Activated CD4-positive, alpha-beta T cell treated with anti-CD3 and anti-CD28 coated beads, Interleukin-2, amount 10 ng/mL, durations not matched to agents 7 days and 5 days (primary cell): Measurements from ENCODE around the gene GLIPR2. TPM values are rescaled to one million over a fixed set of nuclear protein-coding genes. Genes with fewer than 3 reads are reported as not detected.
"Not testable (repeated sequence)": the region's sequence is repeated elsewhere in the genome, so short reads cannot be mapped to it uniquely, and the experiment has no call there.

Experiments used
- CTCF ChIA-PET: fragments of 350-600 bp; sonication (Branson Sonifier 250); formaldehyde crosslinking; loops from one replicate; lab custom pipeline; 2021; ENCODE audit warnings: antibody characterized with exemption; lab: Charles Lee
- POLR2A ChIA-PET: fragments of 350-600 bp; sonication (Branson Sonifier 250); formaldehyde crosslinking; loops from one replicate; lab custom pipeline; 2021; ENCODE audit warnings: antibody characterized with exemption; lab: Charles Lee
- DNase-seq: peaks from one replicate; pipeline ENCODE4 v3.0.0-alpha.2; 2020
- H3K27ac Mint-ChIP-seq: one replicate; pipeline ENCODE4 v1.8.0; 2021; ENCODE audit warnings: mild to moderate bottlenecking, moderate library complexity, mixed read lengths
- H3K27me3 Mint-ChIP-seq: one replicate; pipeline ENCODE4 v1.8.0; 2021; ENCODE audit warnings: mixed read lengths
- H3K36me3 Mint-ChIP-seq: one replicate; pipeline ENCODE4 v1.8.0; 2021; ENCODE audit warnings: low read depth, mixed read lengths
- H3K4me1 Mint-ChIP-seq: one replicate; pipeline ENCODE4 v1.8.0; 2021; ENCODE audit warnings: mixed read lengths
- H3K4me3 Mint-ChIP-seq: one replicate; pipeline ENCODE4 v1.8.0; 2021; ENCODE audit warnings: mild to moderate bottlenecking, moderate library complexity, mixed read lengths
- H3K9me3 Mint-ChIP-seq: one replicate; pipeline ENCODE4 v1.8.0; 2021; ENCODE audit warnings: mixed read lengths
- total RNA-seq, 2 experiments: library from RNA; stranded (reverse); gene quantifications; one replicate each; pipeline ENCODE4 v1.2.3, GENCODE V29; 2021

The GLIPR2 gene
- total RNA-seq, 2 experiments from 2014 or later = 53.9 to 58.4 TPM

- H3K9me3 Mint-ChIP-seq, H3K4me3 Mint-ChIP-seq, H3K27ac Mint-ChIP-seq, CTCF ChIA-PET, DNase-seq, POLR2A ChIA-PET, H3K27me3 Mint-ChIP-seq: not testable (repeated sequence)
- Mint-ChIP-seq H3K4me1 (peaks cover 22% of the 10 kb centered on the region), H3K36me3 (peaks cover 43% of the 10 kb centered on the region)
Observed at GRCh38 chr9:36160126-36160525, 23.6 kb downstream of the GLIPR2 start.

- no peak overlapping the region for H3K4me3 Mint-ChIP-seq
- ChIA-PET CTCF (no interaction called here), POLR2A (no interaction called here)
- no peak for DNase-seq
- peaks cover 26% of the 10 kb centered on the region for H3K4me1 Mint-ChIP-seq
- H3K9me3 Mint-ChIP-seq = peaks cover 10% of the 10 kb centered on the region
- H3K36me3 Mint-ChIP-seq = peaks cover 38% of the 10 kb centered on the region
- peak overlapping the region; percentile 47 for H3K27ac Mint-ChIP-seq
- H3K27me3 Mint-ChIP-seq = peaks cover 2% of the 10 kb centered on the region
Observed at GRCh38 chr9:36161187-36161586, 24.7 kb downstream of the GLIPR2 start.

- peaks cover 6% of the 10 kb centered on the region for H3K9me3 Mint-ChIP-seq
- peaks cover 32% of the 10 kb centered on the region for H3K4me1 Mint-ChIP-seq
- peaks cover 5% of the 10 kb centered on the region for H3K27me3 Mint-ChIP-seq
- ChIA-PET CTCF (interaction anchor here (0.9 kb wide), 1 partner anchor 36 kb away, joined by 3 read pairs; no protein-coding TSS in a partner anchor), POLR2A (no interaction called here)
- peaks cover 33% of the 10 kb centered on the region for H3K36me3 Mint-ChIP-seq
- H3K4me3 Mint-ChIP-seq = no peak overlapping the region
- H3K27ac Mint-ChIP-seq = no peak overlapping the region
- DNase-seq = no peak
Observed at GRCh38 chr9:36162211-36162738, 25.7 kb downstream of the GLIPR2 start.

- POLR2A ChIA-PET = no interaction called here
- peaks cover 26% of the 10 kb centered on the region for H3K36me3 Mint-ChIP-seq
- H3K4me3 Mint-ChIP-seq = no peak overlapping the region
Observed at GRCh38 chr9:36163049-36163785, 26.7 kb downstream of the GLIPR2 start.

GRCh38 chr9:36163786-36164170 lies 27.2 kb downstream of the GLIPR2 start:
- Mint-ChIP-seq H3K4me1 (peaks cover 26% of the 10 kb centered on the region), H3K27me3 (peaks cover 7% of the 10 kb centered on the region), H3K27ac (no peak overlapping the region), H3K4me3 (no peak overlapping the region), H3K36me3 (peaks cover 22% of the 10 kb centered on the region), H3K9me3 (no peaks in the 10 kb centered on the region)
- no peak for DNase-seq
- ChIA-PET CTCF (interaction anchor here (0.5 to 7.9 kb wide), 9 partner anchors 15 to 968 kb away, joined by 3 to 91 read pairs (median 4); partner anchors contain the start of gene CLTA), POLR2A (no interaction called here)

More at GRCh38 chr9:36163049-36163785, 26.7 kb downstream of the GLIPR2 start:
- DNase-seq = no peak
- Mint-ChIP-seq H3K27me3 (peaks cover 7% of the 10 kb centered on the region), H3K9me3 (peaks cover 4% of the 10 kb centered on the region), H3K27ac (no peak overlapping the region), H3K4me1 (peaks cover 30% of the 10 kb centered on the region)
- CTCF ChIA-PET = interaction anchor here (0.5 to 7.9 kb wide), 7 partner anchors 15 to 968 kb away, joined by 3 to 91 read pairs (median 3); partner anchors contain the start of gene CLTA

GRCh38 chr9:36164372-36164771 lies 27.8 kb downstream of the GLIPR2 start:
- Mint-ChIP-seq H3K9me3 (no peaks in the 10 kb centered on the region), H3K4me3 (no peak overlapping the region), H3K27me3 (peaks cover 7% of the 10 kb centered on the region), H3K4me1 (peaks cover 25% of the 10 kb centered on the region), H3K36me3 (peaks cover 17% of the 10 kb centered on the region), H3K27ac (no peak overlapping the region)
- ChIA-PET CTCF (interaction anchor here (0.6 to 7.9 kb wide), 10 partner anchors 8 to 140 kb away, joined by 3 to 91 read pairs (median 4); partner anchors contain the start of gene CLTA), POLR2A (interaction anchor here (0.6 kb wide), 1 partner anchor 144 kb away, joined by 4 read pairs; no protein-coding TSS in a partner anchor)
- DNase-seq = no peak

GRCh38 chr9:36164989-36165388 lies 28.5 kb downstream of the GLIPR2 start:
- Mint-ChIP-seq H3K4me3 (peak overlapping the region; percentile 30), H3K27me3 (peaks cover 7% of the 10 kb centered on the region), H3K36me3 (peaks cover 13% of the 10 kb centered on the region), H3K27ac (no peak overlapping the region), H3K4me1 (peaks cover 24% of the 10 kb centered on the region), H3K9me3 (no peaks in the 10 kb centered on the region)
- POLR2A ChIA-PET = interaction anchor here (0.6 kb wide), 1 partner anchor 144 kb away, joined by 4 read pairs; no protein-coding TSS in a partner anchor
- CTCF ChIA-PET = interaction anchor here (0.6 to 7.9 kb wide), 7 partner anchors 7 to 141 kb away, joined by 3 to 91 read pairs (median 4); no protein-coding TSS in a partner anchor
- DNase-seq = no peak

GRCh38 chr9:36165826-36166167 lies 29.3 kb downstream of the GLIPR2 start:
- no peak for DNase-seq
- ChIA-PET POLR2A (no interaction called here), CTCF (interaction anchor here (0.7 to 7.9 kb wide), 14 partner anchors 8 to 360 kb away, joined by 3 to 91 read pairs (median 6); partner anchors contain the start of gene GLIPR2)
- Mint-ChIP-seq H3K27ac (peak overlapping the region; percentile 25), H3K9me3 (no peaks in the 10 kb centered on the region), H3K36me3 (peaks cover 10% of the 10 kb centered on the region), H3K4me3 (peak overlapping the region; percentile 32), H3K27me3 (peaks cover 7% of the 10 kb centered on the region), H3K4me1 (peaks cover 21% of the 10 kb centered on the region)

GRCh38 chr9:36166168-36166927 lies 29.8 kb downstream of the GLIPR2 start:
- H3K9me3 Mint-ChIP-seq = no peaks in the 10 kb centered on the region
- CTCF ChIA-PET = interaction anchor here (0.6 to 7.9 kb wide), 29 partner anchors 9 to 361 kb away, joined by 3 to 91 read pairs (median 4); partner anchors contain the start of genes CLTA and GLIPR2
- H3K36me3 Mint-ChIP-seq = peaks cover 6% of the 10 kb centered on the region
- POLR2A ChIA-PET = interaction anchor here (0.9 kb wide), 1 partner anchor 24 kb away, joined by 3 read pairs; the partner anchor contains the start of gene CLTA
- H3K27ac Mint-ChIP-seq = no peak overlapping the region
- H3K27me3 Mint-ChIP-seq = peaks cover 7% of the 10 kb centered on the region
- peaks cover 19% of the 10 kb centered on the region for H3K4me1 Mint-ChIP-seq
- peak overlapping the region; percentile 67 for H3K4me3 Mint-ChIP-seq
- DNase-seq = peak; percentile 82

GRCh38 chr9:36169166-36169565 lies 32.6 kb downstream of the GLIPR2 start, which contains the start of gene CCIN:
TSS of gene CCIN (plus strand) at chr9:36169388. CDS start at chr9:36169503, 115 bp downstream.
- H3K4me1 Mint-ChIP-seq = peaks cover 13% of the 10 kb centered on the region
- CTCF ChIA-PET = interaction anchor here (1.1 to 7.9 kb wide), 8 partner anchors 18 to 68 kb away, joined by 3 to 91 read pairs (median 4); partner anchors contain the start of gene CLTA
- POLR2A ChIA-PET = no interaction called here

GRCh38 chr9:36169708-36170107 lies 33.2 kb downstream of the GLIPR2 start:
- no peak for DNase-seq
- peaks cover 7% of the 10 kb centered on the region for H3K27me3 Mint-ChIP-seq
- H3K4me1 Mint-ChIP-seq = peaks cover 14% of the 10 kb centered on the region
- ChIA-PET CTCF (interaction anchor here (1.0 to 7.9 kb wide), 7 partner anchors 20 to 68 kb away, joined by 3 to 91 read pairs (median 4); partner anchors contain the start of gene CLTA), POLR2A (no interaction called here)
- no peaks in the 10 kb centered on the region for H3K36me3 Mint-ChIP-seq
- no peak overlapping the region for H3K4me3 Mint-ChIP-seq
- H3K9me3 Mint-ChIP-seq = no peaks in the 10 kb centered on the region
- H3K27ac Mint-ChIP-seq = no peak overlapping the region

More at GRCh38 chr9:36169166-36169565, 32.6 kb downstream of the GLIPR2 start, which contains the start of gene CCIN:
- Mint-ChIP-seq H3K27me3 (peaks cover 7% of the 10 kb centered on the region), H3K36me3 (no peaks in the 10 kb centered on the region), H3K4me3 (no peak within 1 kb of the TSS), H3K27ac (no peak within 1 kb of the TSS), H3K9me3 (no peaks in the 10 kb centered on the region)
- no peak for DNase-seq

- no peaks in the 10 kb centered on the region for H3K9me3 Mint-ChIP-seq
- CTCF ChIA-PET = interaction anchor here (1.0 to 7.9 kb wide), 4 partner anchors 19 to 69 kb away, joined by 3 to 91 read pairs (median 8); partner anchors contain the start of gene CLTA
- no peak overlapping the region for H3K27ac Mint-ChIP-seq
- H3K4me1 Mint-ChIP-seq = peaks cover 12% of the 10 kb centered on the region
- H3K27me3 Mint-ChIP-seq = peaks cover 8% of the 10 kb centered on the region
- POLR2A ChIA-PET = no interaction called here
- H3K36me3 Mint-ChIP-seq = no peaks in the 10 kb centered on the region
- DNase-seq = no peak
- no peak overlapping the region for H3K4me3 Mint-ChIP-seq
Observed at GRCh38 chr9:36170531-36170930, 34.0 kb downstream of the GLIPR2 start.
